GM12878 (cell line): ENCODE measurements around the gene SNX13.

Experiments used
- CTCF ChIP-seq, 3 experiments: IDR thresholded peaks in 2 of 3; conservative IDR thresholded peaks in 1 of 3; 2 replicates each; pipeline ENCODE4 v1.5.1; 2011; ENCODE audit warnings: low read depth in 3 of 3, low read length in 3 of 3, mild to moderate bottlenecking in 3 of 3, control low read depth in 2 of 3, moderate library complexity in 2 of 3, inconsistent platforms in 1 of 3, mixed read lengths in 1 of 3; ENCODE audit not compliant: control insufficient read depth in 2 of 3, insufficient read depth in 1 of 3; ENCODE audit errors: extremely low read depth in 1 of 3
- ZNF384 ChIP-seq: IDR thresholded peaks from 2 replicates; pipeline ENCODE4 v1.6.1; 2012; ENCODE audit warnings: low read depth, mild to moderate bottlenecking, low read length, improper control_type of control experiment, borderline replicate concordance
- TF ChIP-seq, protein P1 (sequence below): fragments of 450-650 bp; formaldehyde crosslinking; IDR thresholded peaks from 2 replicates; pipeline ENCODE4 v1.4.0; 2022; ENCODE audit warnings: mild to moderate bottlenecking, moderate library complexity

DNA sequence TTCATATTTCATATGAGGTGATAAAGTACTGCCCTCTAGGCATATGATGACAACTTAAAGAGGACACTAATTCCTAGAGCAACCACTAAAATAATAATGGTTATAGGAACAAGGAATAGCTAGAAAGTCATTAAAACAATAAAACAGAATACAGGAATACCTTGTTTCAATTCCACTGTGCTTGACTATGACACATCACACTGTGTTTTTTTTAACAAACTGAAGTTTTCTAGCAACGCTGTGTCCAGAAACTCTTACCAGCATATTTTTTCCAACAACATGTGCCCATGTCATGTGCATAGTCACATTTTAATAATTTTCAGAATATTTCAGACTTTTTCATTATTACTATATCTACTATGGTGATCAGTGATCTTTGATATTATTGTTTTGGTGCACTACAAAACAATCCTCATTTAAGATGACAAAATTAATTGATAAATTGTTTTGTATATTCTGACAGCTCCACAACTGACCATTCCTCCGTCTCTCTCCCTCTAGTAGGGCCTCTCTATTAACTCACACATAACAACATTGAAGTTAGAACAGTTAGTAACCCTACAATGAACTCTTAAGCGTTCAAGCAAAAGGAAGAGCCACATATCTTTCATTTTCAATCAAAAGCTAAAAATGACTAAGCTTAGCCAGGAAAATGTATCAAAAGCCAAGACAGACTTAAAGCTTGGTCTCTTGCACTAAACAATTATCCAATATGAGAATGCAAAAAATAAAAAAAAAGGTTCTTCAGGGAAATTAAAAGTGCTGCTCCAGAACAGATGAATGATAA is 85.8 kb downstream of the SNX13 start:
- TF ChIP-seq CTCF (IDR thresholded peaks at IDR 0.05 in 2 of 3, conservative IDR thresholded peaks at IDR 0.05 in 1 of 3; ENCODE audit: control insufficient read depth in 2 of 3, extremely low read depth in 1 of 3, insufficient read depth in 1 of 3, low read depth in 3 of 3, low read length in 3 of 3) (no peak), ZNF384 (no peak)
- TF ChIP-seq, protein P1, sequence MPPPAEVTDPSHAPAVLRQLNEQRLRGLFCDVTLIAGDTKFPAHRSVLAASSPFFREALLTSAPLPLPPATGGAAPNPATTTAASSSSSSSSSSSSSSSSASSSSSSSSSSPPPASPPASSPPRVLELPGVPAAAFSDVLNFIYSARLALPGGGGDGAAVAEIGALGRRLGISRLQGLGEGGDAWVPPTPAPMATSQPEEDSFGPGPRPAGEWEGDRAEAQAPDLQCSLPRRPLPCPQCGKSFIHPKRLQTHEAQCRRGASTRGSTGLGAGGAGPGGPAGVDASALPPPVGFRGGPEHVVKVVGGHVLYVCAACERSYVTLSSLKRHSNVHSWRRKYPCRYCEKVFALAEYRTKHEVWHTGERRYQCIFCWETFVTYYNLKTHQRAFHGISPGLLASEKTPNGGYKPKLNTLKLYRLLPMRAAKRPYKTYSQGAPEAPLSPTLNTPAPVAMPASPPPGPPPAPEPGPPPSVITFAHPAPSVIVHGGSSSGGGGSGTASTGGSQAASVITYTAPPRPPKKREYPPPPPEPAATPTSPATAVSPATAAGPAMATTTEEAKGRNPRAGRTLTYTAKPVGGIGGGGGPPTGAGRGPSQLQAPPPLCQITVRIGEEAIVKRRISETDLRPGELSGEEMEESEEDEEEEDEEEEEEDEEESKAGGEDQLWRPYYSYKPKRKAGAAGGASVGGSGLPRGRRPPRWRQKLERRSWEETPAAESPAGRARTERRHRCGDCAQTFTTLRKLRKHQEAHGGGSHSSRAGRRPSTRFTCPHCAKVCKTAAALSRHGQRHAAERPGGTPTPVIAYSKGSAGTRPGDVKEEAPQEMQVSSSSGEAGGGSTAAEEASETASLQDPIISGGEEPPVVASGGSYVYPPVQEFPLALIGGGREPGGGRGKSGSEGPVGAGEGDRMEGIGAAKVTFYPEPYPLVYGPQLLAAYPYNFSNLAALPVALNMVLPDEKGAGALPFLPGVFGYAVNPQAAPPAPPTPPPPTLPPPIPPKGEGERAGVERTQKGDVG (CRISPR knock-in tag), result no peak
